Panc1 (cell line): ENCODE results near the gene PPP1R26. TPM values are rescaled to one million over a fixed set of nuclear protein-coding genes. Genes with fewer than 3 reads are reported as not detected.

Source experiments
- ATAC-seq: fragments of 200-7000 bp; cut with Tn5 transposase; 2 replicates; pipeline ENCODE4 v1.9.1; 2020; ENCODE audit warnings: mild to moderate bottlenecking, moderate library complexity
- BruUV-seq: library from RNA; stranded (reverse); fragments of 400-500 nt; replicated peaks from 2 replicates; lab custom pipeline; 2021; lab: Mats Ljungman, UMichigan
- CTCF ChIA-PET: fragments of 300-600 bp; sonication (Branson Sonifier 250); formaldehyde crosslinking; loops from one replicate; lab custom pipeline; 2022; ENCODE audit warnings: antibody characterized with exemption; lab: Charles Lee
- POLR2A ChIA-PET: fragments of 300-600 bp; sonication (Branson Sonifier 250); formaldehyde crosslinking; loops from one replicate; lab custom pipeline; 2022; ENCODE audit warnings: antibody characterized with exemption; lab: Charles Lee
- DNase-seq: peaks from one replicate; pipeline ENCODE4 v3.0.0-alpha.2; 2010; ENCODE audit warnings: low read depth, low spot score
- H3K27ac ChIP-seq: 2 replicates; pipeline ENCODE4 v1.5.1; 2011; ENCODE audit warnings: mild to moderate bottlenecking, low read length, inconsistent platforms
- H3K27me3 ChIP-seq: fragments of 200-500 bp; sonication (Bioruptor generic); 2 replicates; pipeline ENCODE4 v1.6.0; 2014; ENCODE audit warnings: low read length, inconsistent platforms; ENCODE audit not compliant: control insufficient read depth, insufficient read depth
- H3K36me3 ChIP-seq: fragments of 200-500 bp; sonication (Bioruptor generic); 2 replicates; pipeline ENCODE4 v1.5.1; 2014; ENCODE audit warnings: inconsistent platforms, mild to moderate bottlenecking, low read length, moderate library complexity; ENCODE audit not compliant: control insufficient read depth, insufficient read depth
- H3K4me1 ChIP-seq: 2 replicates; pipeline ENCODE4 v1.5.1; 2011; ENCODE audit warnings: inconsistent platforms, mild to moderate bottlenecking, low read length, moderate library complexity; ENCODE audit not compliant: control insufficient read depth, insufficient read depth
- H3K4me3 ChIP-seq, 2 experiments: 2 replicates each; pipeline ENCODE4 v1.5.1; 2011 to 2012; ENCODE audit warnings: low read depth in 2 of 2, low read length in 2 of 2, mild to moderate bottlenecking in 2 of 2, inconsistent platforms in 1 of 2, moderate library complexity in 1 of 2
- H3K9me3 ChIP-seq: fragments of 200-500 bp; sonication (Bioruptor generic); 2 replicates; pipeline ENCODE4 v1.5.1; 2014; ENCODE audit warnings: low read depth, mild to moderate bottlenecking, inconsistent platforms, low read length, moderate library complexity; ENCODE audit not compliant: control insufficient read depth, insufficient read depth
- CTCF ChIP-seq: fragments of 450-650 bp; IDR thresholded peaks from 2 replicates; pipeline ENCODE4 v1.5.1; 2017; ENCODE audit warnings: mild to moderate bottlenecking
- POLR2AphosphoS5 ChIP-seq: IDR thresholded peaks from 2 replicates; pipeline ENCODE4 v1.6.1; 2012; ENCODE audit warnings: mild to moderate bottlenecking, low read depth, low read length, moderate library complexity
- REST ChIP-seq, 2 experiments: IDR thresholded peaks; 2 replicates each; pipeline ENCODE4 v1.6.1; 2011 to 2012; ENCODE audit warnings: low read depth in 2 of 2, control low read depth in 1 of 2, low read length in 1 of 2, mild to moderate bottlenecking in 1 of 2, moderate library complexity in 1 of 2; ENCODE audit not compliant: insufficient read depth in 1 of 2
- SIN3A ChIP-seq: IDR thresholded peaks from 2 replicates; pipeline ENCODE4 v1.6.1; 2012; ENCODE audit warnings: low read depth, mild to moderate bottlenecking, low read length, moderate library complexity, borderline replicate concordance; ENCODE audit not compliant: insufficient read depth
- in situ Hi-C: cut with HindIII; loops from 2 replicates; pipeline ENCODE4 v1.10.0; 2016; ENCODE audit warnings: low sequenced_read_pairs, low pct_unique_long_range_greater_than_20kb
- intact Hi-C: fragments of 100-400 bp; cut with micrococcal nuclease; formaldehyde crosslinking; loops from one replicate; pipeline ENCODE4 v1.10.0; 2022; ENCODE audit not compliant: unreplicated experiment
- total RNA-seq: library from RNA; stranded (reverse); gene quantifications from one replicate; pipeline ENCODE4 v1.2.1, GENCODE V29; 2021; ENCODE audit not compliant: unreplicated experiment

The PPP1R26 gene
- total RNA-seq, 1 experiment from 2014 or later = 17.5 TPM

GRCh38 chr9:135524130-135524861 lies 44.7 kb downstream of the PPP1R26 start:
- intact Hi-C loops = no loop called here
- Histone ChIP-seq H3K27ac (no peak overlapping the region), H3K36me3 (no peaks in the 10 kb centered on the region), H3K4me1 (no peaks in the 10 kb centered on the region), H3K4me3 (no peak overlapping the region), H3K9me3 (no peaks in the 10 kb centered on the region), H3K27me3 (no peaks in the 10 kb centered on the region)
- TF ChIP-seq CTCF = no peak
- ChIA-PET POLR2A (no interaction called here), CTCF (no interaction called here)
- ATAC-seq = peak; percentile 32; the same call in 1 of the 2 replicates
- in situ Hi-C loops = no loop called here
- no peak for DNase-seq
- no TSS peak for BruUV-seq

GRCh38 chr9:135525241-135526088 lies 45.9 kb downstream of the PPP1R26 start:
- no peak for DNase-seq
- Histone ChIP-seq H3K9me3 (no peaks in the 10 kb centered on the region), H3K27ac (no peak overlapping the region), H3K4me1 (no peaks in the 10 kb centered on the region), H3K27me3 (no peaks in the 10 kb centered on the region), H3K4me3 (no peak overlapping the region), H3K36me3 (no peaks in the 10 kb centered on the region)
- ATAC-seq = no peak
- BruUV-seq = no TSS peak
- in situ Hi-C loops (no loop called here), intact Hi-C loops (no loop called here)
- TF ChIP-seq CTCF (no peak), SIN3A (no peak)
- ChIA-PET POLR2A (no interaction called here), CTCF (no interaction called here)

GRCh38 chr9:135526089-135526729 lies 46.6 kb downstream of the PPP1R26 start:
- peak; percentile 43 for ATAC-seq
- ChIA-PET POLR2A (no interaction called here), CTCF (interaction anchor here (1.0 kb wide), 1 partner anchor 62 kb away, joined by 3 read pairs; no protein-coding TSS in a partner anchor)
- no peaks in the 10 kb centered on the region for H3K9me3 ChIP-seq
- in situ Hi-C loops = no loop called here
- H3K4me3 ChIP-seq = no peak overlapping the region
- no TSS peak for BruUV-seq
- intact Hi-C loops = no loop called here
- no peak for TF ChIP-seq POLR2AphosphoS5
- TF ChIP-seq REST (IDR thresholded peaks at IDR 0.05; ENCODE audit: insufficient read depth in 1 of 2, low read depth in 2 of 2, low read length in 1 of 2) = no peak
- TF ChIP-seq SIN3A = no peak
- TF ChIP-seq CTCF = no peak
- H3K27me3 ChIP-seq = no peaks in the 10 kb centered on the region
- DNase-seq = no peak
- no peak overlapping the region for H3K27ac ChIP-seq
- H3K36me3 ChIP-seq = no peaks in the 10 kb centered on the region
- H3K4me1 ChIP-seq = no peaks in the 10 kb centered on the region
